HG02571 (cell line): ENCODE results near the gene NPAS3.

Experiments used
- ATAC-seq: cut with Tn5 transposase; IDR thresholded peaks from one replicate; pipeline ENCODE4 v1.9.1; 2021; ENCODE audit warnings: mild to moderate bottlenecking, moderate library complexity; ENCODE audit not compliant: unreplicated experiment

NPAS3 gene

GRCh38 chr14:33606591-33606990, 667.9 kb downstream of the NPAS3 start:
- ATAC-seq = no peak

DNA sequence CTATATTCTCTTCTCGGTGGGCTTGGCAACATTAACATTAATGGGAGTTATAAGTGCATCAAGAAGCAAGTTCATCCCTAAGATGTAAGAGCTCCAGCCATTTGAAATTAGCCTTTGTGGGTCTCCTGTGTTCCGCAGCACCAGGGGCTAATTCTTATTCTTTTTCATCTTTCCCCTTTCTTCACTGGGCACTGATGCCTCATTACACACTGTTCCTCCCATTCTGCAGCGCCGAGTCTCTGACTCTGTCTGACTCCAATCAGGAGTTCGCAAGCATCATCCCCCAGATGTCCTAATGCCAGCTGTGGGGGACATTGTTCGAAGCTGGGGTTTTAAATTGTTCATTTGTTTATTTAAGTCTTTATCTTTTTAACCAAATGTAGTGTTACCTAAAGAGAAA, 670.9 kb downstream of the NPAS3 start:
- no peak for ATAC-seq

- ATAC-seq = no peak
Measured at GRCh38 chr14:33610121-33610520, 671.4 kb downstream of the NPAS3 start.

GRCh38 chr14:33611405-33612196, 672.9 kb downstream of the NPAS3 start:
- ATAC-seq = no peak

DNA sequence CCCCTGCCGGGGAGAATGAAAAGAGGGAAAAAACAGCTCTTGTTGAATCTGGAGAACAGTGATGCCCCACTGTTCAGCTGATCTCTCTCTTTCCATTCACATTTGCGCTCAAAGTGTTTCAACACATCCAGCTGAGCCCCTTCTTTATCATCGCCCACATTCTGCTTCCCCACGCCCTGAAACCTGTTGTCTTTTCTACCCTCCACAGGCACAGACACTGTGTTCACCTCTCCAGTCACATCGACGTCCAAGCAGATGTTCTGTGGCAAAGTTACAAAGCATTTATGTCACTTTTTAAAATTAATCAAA, 673.5 kb downstream of the NPAS3 start:
- no peak for ATAC-seq

DNA sequence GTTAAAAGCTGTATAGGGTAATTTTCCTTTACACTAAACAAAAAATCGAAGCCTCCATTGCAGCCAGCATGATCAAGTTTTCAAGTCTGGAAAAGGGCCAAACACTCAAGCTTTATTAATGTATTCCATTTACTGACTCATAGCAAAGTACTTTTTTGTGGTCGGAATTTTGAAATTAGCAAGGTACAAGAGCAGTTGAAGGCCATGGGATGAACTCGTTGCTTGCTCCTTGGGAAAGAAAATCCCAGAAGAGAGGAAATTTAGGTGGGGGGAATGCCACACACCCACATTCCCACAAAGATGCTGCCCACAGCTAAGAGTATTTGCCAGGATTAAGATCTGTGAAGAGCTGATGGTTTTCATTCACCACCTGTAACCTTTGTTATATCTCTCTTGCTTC, 678.5 kb downstream of the NPAS3 start:
- ATAC-seq = no peak

DNA sequence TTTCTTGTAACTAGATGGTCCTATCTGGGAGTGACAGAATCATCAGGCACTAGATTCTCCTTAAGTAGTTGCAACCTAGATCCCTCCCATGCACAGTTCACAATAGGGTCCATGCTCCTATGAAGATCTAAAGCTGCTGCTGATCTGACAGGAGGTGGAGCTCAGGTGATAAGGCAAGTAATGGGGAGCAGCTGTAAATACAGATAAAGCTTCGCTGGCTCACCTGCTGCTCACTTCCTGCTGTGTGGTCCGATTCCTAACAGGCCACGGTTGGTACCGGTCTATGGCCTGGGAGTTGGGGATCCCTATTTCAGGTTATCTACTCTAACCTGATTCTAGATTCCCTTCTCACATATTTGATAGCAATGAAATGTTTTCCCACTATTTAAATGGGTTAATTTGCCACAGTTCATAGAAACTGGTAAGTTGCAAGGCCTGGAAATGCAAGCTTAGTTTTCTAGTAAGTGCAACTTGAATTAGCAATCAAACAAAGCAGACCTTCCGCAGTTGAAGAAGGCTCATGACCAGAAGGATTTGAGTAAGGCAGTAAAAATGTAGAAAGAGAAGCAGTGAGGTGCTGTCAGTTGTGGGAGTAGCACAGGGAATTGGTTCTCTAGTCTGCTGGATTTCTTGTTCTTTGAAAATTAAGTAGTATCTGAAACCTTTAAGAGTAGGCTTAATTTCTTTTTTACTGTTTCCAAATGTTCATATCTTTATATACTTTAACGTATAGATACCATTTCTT, 679.9 kb downstream of the NPAS3 start:
- ATAC-seq = no peak

- ATAC-seq = no peak
Measured at GRCh38 chr14:33622496-33622895, 683.8 kb downstream of the NPAS3 start.

DNA sequence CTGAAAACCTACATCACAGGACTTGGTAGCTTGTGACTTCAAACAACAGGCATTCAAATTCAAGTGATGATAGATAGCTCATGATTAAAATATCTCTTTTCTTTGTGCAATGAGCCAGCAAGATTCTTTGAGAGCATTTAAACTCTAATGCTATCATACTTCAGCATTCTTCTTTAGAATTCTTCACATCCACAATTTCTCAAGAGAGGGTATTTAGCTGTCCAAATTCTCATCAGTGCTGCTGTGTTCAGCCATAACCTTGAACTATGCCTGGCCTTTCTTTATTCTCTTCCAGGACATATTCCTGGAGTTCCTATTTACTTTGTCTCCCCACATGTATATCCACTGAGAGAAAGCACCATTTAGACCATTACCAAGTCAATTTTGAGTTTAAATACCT, 691.1 kb downstream of the NPAS3 start:
- ATAC-seq = no peak

DNA sequence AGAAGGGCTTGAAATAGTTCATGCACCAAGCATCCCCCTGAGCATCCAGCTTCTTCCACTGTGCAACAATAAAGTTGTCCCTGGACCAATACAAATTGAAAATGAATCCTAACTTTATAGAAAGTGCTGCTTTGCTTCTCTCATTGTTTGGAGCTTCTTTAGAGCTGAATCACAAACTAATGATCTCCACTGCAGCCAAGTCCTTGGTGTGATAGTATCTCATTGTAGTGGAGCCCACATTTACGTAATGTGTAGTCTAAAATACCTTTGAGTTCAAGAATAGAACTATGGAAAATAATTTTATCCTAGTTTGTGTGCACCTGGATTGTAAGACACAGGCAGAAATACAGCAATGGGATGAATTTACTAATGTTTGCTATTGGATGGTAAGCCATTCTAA, 692.3 kb downstream of the NPAS3 start:
- no peak for ATAC-seq

DNA sequence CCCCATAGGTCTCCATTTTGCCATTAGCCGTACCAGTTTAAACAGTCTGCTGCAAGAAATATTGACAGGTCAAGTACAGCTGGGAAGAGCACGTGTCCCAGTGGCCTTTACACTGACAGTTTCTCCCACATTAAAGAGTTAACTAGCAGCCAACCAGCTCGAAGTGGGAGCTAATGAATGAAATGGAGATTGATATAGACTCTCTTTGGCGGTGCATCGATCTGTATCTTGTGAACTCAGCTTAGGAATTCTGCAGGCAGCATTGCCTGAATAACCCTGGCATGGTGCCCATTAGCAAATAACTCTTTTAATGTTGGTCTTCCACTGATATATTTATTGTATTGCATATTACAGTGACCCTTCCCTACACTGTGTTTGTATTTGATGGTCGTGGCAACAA, 692.8 kb downstream of the NPAS3 start:
- ATAC-seq = no peak

DNA sequence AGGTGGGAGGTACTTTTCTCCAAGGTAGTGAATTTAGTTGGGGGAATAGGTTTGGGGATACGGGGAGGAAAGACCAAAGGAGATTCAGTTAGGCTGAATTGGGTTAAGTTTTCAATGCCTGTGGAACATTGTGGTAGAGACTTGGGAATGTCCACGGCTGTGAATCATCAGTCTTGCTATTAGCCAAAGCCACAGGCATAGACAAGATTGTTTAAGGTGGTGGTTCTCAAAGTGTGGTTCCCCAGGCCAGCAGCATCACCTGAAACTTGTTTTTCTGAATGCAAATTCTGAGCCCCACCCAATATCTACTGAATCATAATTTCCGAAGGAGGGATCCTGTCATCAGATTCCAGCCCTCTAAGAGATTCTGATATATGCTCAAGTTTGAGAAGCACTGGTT, 696.0 kb downstream of the NPAS3 start:
- ATAC-seq = no peak

DNA sequence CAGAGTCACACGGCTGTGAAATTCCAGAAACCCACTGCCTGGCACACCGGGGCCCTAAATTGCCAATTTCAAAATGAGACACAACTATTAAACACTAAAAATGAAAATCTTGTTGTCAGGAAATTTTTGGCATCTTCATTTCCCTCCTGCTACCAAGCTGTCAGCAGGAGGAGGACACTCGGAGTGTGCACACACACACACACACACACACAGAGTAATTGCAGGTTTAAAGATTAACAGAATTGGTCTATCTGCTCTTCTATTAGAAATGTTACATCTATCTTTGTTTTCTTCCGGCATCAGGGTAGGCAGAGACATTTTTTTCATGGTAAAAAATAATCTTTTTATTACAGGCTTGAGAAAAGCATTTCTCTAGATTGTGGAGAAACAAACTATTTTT, 698.0 kb downstream of the NPAS3 start:
- ATAC-seq = no peak

GRCh38 chr14:33642080-33642479, 703.4 kb downstream of the NPAS3 start:
- no peak for ATAC-seq

- ATAC-seq = no peak
Measured at GRCh38 chr14:33642691-33643244, 704.1 kb downstream of the NPAS3 start.

GRCh38 chr14:33643426-33644181, 704.9 kb downstream of the NPAS3 start:
- no peak for ATAC-seq

DNA sequence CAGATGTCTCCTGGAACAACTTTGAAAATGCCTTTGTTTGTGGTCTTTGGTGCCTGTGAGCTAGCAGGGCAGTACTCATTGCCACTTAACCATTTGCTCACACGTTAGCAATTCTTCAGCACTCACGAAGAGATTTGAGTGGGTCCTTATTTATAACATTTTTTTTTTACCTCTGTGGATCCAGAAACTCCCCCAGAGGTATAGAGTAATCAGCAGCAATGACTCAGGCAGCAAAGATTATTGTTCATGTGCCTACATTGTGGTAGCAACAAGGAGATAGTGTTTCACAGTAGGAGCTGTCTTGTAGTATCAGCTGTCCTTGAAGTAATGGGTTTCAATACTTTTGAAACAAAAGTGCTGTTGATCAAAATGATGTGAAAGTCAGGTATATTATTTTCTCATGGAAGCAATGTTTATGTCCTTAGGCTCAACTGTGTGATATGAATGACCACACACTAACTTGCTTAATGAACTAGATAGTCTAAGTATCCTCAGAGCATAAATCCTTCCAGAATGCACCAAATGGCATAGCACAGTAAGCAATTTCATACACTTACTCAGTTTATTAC, 708.1 kb downstream of the NPAS3 start:
- ATAC-seq = no peak

DNA sequence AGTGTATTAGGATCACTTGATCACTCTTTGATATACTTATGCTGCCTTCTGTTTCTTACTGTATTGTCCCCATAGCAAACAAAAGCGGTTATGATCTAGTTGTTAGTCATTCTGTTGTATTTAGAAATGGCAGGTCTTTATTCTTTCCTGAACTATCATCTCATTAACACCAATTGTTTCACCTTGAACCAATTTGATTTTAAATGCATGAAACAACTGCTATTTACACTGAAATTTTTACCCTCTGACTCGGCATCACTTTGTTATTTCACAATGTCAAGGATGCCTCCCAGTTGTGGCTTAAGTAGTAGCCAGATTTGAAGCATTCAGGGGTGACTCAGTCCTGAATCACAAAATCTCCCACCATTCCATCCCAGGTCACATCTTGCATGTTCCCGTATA, 708.7 kb downstream of the NPAS3 start:
- ATAC-seq = no peak

GRCh38 chr14:33650430-33650829, 711.8 kb downstream of the NPAS3 start:
- ATAC-seq = no peak

DNA sequence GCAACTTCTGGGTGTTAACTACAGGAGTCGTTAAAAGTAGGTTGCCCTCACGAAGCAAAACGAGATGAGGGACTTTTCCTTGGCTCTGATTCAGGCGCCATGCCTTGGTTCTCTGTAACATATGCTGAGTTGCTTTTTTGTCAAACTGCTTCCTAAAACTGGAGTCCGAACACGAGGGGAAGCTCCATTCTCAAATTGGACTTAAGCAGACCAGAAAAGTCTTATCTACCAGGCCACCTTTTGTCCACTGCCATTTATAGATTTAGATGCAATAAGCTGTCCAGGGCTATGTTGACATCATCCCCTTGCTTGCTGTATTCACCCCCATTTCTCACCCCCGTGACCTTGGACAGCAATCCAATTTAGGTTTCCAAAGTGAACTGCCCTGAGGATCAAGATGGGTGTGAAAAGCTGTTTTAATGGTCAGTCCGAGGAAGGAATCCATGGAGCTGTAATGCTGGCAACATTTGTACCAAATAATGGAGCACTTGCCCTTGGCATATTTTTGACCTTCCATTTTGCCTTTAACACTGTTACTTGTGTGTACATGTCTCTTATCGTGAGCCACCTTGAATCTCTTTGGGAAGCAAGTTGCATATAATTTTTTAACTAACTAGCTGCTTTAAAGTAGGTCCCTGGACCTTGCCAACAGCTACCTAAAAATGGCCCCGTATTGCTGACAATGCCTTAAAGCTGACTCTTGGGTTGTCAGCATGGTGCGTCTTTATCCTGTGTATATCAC, 714.1 kb downstream of the NPAS3 start:
- ATAC-seq = no peak

DNA sequence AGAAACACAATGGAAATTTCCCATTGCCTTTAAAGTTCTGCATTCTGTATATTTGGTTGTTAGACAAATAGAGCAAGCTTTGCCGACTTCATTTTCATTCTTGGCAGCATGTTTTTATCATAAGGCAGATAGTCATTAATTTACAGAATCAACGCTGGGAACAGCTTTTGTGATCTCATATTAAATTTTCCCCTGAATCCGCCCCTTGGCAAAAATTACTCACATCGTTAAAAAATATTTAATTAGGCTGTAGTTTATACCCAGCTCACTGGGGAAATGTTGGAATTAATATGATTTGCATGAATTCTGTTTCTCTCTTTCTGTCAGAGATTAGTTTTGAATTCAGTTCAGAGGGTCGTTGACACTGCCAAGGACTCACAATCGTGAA, 714.6 kb downstream of the NPAS3 start:
- no peak for ATAC-seq
